PFSK-1 (cell line): ENCODE measurements around the gene GHRHR.

Source experiments
- FOXP2 ChIP-seq: optimal IDR thresholded peaks from 2 replicates; pipeline ENCODE3; 2011; ENCODE audit warnings: borderline replicate concordance, control low read depth, inconsistent platforms; ENCODE audit not compliant: insufficient read depth; ENCODE audit errors: extremely low read length, extremely low read depth
- POLR2AphosphoS5 ChIP-seq: IDR thresholded peaks from 2 replicates; pipeline ENCODE4 v1.6.1; 2012; ENCODE audit warnings: low read depth, mild to moderate bottlenecking, control low read depth, low read length, moderate library complexity
- REST ChIP-seq, 2 experiments: IDR thresholded peaks; 2 replicates each; pipeline versions ENCODE4 v1.6.1 to v1.8.0; 2011 to 2012; ENCODE audit warnings: low read depth in 2 of 2, low read length in 2 of 2, control low read depth in 1 of 2, inconsistent platforms in 1 of 2, mild to moderate bottlenecking in 1 of 2, moderate library complexity in 1 of 2; ENCODE audit not compliant: insufficient read depth in 1 of 2
- SIN3A ChIP-seq: IDR thresholded peaks from 2 replicates; pipeline ENCODE4 v1.6.1; 2012; ENCODE audit warnings: mild to moderate bottlenecking, low read length, moderate library complexity, borderline replicate concordance; ENCODE audit not compliant: insufficient read depth
- TAF1 ChIP-seq: IDR thresholded peaks from 2 replicates; pipeline ENCODE4 v1.6.1; 2012; ENCODE audit warnings: low read length, control low read depth, borderline replicate concordance; ENCODE audit not compliant: insufficient read depth

Gene GHRHR

GRCh38 chr7:30973791-30974604 lies 10.2 kb downstream of the GHRHR start:
- TF ChIP-seq REST (IDR thresholded peaks at IDR 0.05; ENCODE audit: insufficient read depth in 1 of 2, low read depth in 2 of 2, low read length in 2 of 2) (no peak), FOXP2 (no peak), TAF1 (no peak), POLR2AphosphoS5 (no peak), SIN3A (no peak)

DNA sequence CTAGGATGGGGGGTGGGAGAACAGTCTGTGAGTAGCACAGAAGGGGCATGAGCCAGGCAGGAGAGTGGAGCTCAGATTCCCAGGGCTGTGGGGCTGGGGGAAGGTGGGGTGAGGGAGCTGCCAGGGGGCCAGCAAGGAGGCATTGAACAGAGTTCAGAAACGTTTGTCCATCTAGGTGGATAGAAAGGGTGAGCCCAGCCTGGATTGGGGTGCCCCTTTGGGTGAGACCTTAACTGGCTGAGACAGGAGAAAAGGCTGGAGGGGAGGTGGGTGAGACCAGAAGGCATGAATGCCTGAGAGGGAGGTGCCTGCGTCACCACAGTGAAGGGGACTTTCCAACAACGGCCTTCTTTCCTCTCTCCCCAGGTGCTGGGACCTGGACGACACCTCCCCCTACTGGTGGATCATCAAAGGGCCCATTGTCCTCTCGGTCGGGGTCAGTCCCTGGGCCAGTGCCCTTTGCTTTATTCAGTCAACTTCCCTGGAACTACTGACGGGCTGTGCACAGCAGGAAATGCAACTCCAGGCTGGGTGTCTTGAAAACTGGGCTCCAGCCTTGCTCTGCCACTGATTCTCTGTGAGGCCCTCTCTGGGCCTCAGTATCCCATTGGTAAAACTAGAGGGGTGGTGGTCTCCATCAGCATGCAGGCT lies 11.0 kb downstream of the GHRHR start:
- TF ChIP-seq TAF1 (no peak), POLR2AphosphoS5 (no peak), SIN3A (no peak), FOXP2 (no peak), REST (IDR thresholded peaks at IDR 0.05; ENCODE audit: insufficient read depth in 1 of 2, low read depth in 2 of 2, low read length in 2 of 2) (no peak)

DNA sequence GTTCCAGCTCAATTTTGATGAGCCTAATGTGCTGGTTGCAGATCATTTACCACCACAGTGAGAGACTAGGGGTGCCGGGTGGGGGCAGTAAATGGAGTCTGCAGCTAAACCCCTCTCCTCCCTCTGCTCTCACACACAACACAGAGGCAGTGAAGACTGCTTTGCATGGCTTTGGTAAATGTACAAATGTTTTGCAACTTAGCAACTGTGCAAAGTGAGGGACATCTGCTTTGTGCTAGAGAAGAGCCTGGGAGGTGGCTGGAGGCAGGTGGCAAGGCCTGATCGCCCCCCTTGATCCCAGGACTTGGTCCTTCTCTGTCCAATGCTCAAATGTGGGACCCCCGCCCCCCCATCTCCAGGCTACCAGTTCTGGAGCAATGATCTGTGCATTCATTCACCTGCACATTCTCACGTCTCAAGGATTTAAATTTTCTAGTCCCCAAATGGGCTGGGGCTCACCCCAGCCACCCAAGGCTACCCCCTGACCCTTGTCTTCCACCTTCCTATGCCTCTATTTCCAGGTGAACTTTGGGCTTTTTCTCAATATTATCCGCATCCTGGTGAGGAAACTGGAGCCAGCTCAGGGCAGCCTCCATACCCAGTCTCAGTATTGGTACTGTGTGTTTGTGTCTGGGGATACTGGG lies 11.6 kb downstream of the GHRHR start:
- TF ChIP-seq TAF1 (no peak), REST (IDR thresholded peaks at IDR 0.05; ENCODE audit: insufficient read depth in 1 of 2, low read depth in 2 of 2, low read length in 2 of 2) (no peak), POLR2AphosphoS5 (no peak), SIN3A (no peak), FOXP2 (no peak)

DNA sequence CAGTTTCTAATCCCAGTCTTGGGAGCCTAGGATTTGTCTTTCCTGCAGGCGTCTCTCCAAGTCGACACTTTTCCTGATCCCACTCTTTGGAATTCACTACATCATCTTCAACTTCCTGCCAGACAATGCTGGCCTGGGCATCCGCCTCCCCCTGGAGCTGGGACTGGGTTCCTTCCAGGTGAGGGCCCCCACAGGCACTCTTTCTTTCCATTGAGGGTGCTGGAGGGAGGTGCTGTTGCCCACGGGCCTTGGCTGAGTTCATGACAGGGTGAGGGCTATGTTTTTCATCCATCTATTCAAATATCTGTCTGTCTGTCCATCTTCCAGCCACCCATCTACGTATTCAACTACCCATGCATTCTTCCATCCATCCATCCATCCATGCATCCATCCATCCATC lies 12.6 kb downstream of the GHRHR start:
- TF ChIP-seq REST (IDR thresholded peaks at IDR 0.05; ENCODE audit: insufficient read depth in 1 of 2, low read depth in 2 of 2, low read length in 2 of 2), result no peak
- TF ChIP-seq POLR2AphosphoS5, result no peak
- no peak for TF ChIP-seq FOXP2
- no peak for TF ChIP-seq SIN3A
- TF ChIP-seq TAF1, result no peak
